Heart right ventricle (tissue), 16 donors: ENCODE results near the gene SOBP. TPM values are rescaled to one million over a fixed set of nuclear protein-coding genes. Genes with fewer than 3 reads are reported as not detected.

ENCODE experiments used
- ATAC-seq, 8 donors: fragments of 200-7000 bp; cut with Tn5 transposase; one replicate each; pipeline ENCODE4 v1.9.1; 2020; ENCODE audit warnings: mild to moderate bottlenecking in 8 of 8, moderate library complexity in 8 of 8, moderate number of reproducible peaks in 1 of 8
- DNase-seq, 2 donors: peaks; one replicate each; pipeline ENCODE4 v3.0.0-alpha.2; 2020
- H3K27ac ChIP-seq, 10 donors: fragments of 200-600 bp; sonication (generic) in 2 of 10; one replicate each; pipeline versions ENCODE4 v1.5.0 to v1.8.0; 2020 to 2022; ENCODE audit warnings: mild to moderate bottlenecking in 3 of 10
- H3K27me3 ChIP-seq, 7 donors: fragments of 200-600 bp; one replicate each; pipeline ENCODE4 v1.8.0; 2021 to 2022; ENCODE audit warnings: mild to moderate bottlenecking in 2 of 7
- H3K36me3 ChIP-seq, 9 donors: fragments of 200-600 bp; sonication (generic) in 1 of 9; one replicate each; pipeline versions ENCODE4 v1.5.0 to v1.8.0; 2020 to 2022; ENCODE audit warnings: mild to moderate bottlenecking in 2 of 9
- H3K4me1 ChIP-seq, 9 donors: fragments of 200-600 bp; sonication (generic) in 1 of 9; one replicate each; pipeline versions ENCODE4 v1.5.0 to v1.8.0; 2020 to 2022; ENCODE audit warnings: mild to moderate bottlenecking in 4 of 9
- H3K4me3 ChIP-seq, 10 donors: fragments of 200-600 bp; sonication (generic) in 2 of 10; one replicate each; pipeline versions ENCODE4 v1.5.0 to v1.8.0; 2020 to 2022; ENCODE audit warnings: mild to moderate bottlenecking in 7 of 10, moderate library complexity in 2 of 10
- H3K9me3 ChIP-seq, 11 donors: fragments of 200-600 bp in 10 of 11; sonication (generic) in 2 of 11; one replicate each; pipeline versions ENCODE4 v1.5.0 to v1.8.0; 2013 to 2022; ENCODE audit warnings: mild to moderate bottlenecking in 2 of 11, control low read depth in 1 of 11, moderate library complexity in 1 of 11
- WGBS, 2 donors: extraction: QIAGEN DNeasy Blood & Tissue Kit; methylation state at CpG; one replicate each; pipeline ENCODE4 v1.1.7; 2013; ENCODE audit warnings: inconsistent platforms in 1 of 2; 5-methylcytosine and 5-hydroxymethylcytosine counted together
- intact Hi-C, 10 donors: fragments of 100-400 bp; cut with DNase I; formaldehyde crosslinking; loops; one replicate each; pipeline versions ENCODE4 v1.11.1 to v1.14.2; 2022
- polyA plus RNA-seq, 2 donors: library from polyadenylated mRNA; stranded (reverse); fragments of 200-250 nt; gene quantifications; one replicate each; pipeline ENCODE4 v1.2.3, GENCODE V29; 2013
- total RNA-seq, 10 donors: library from RNA; stranded (reverse); fragmentation: NEBNext Ultra II Directional in 3 of 10; extraction: Animal tissue kit (Norgen Biotek cat#: 25700) in 3 of 10; gene quantifications; one replicate each; pipeline versions ENCODE4 v1.2.1 to v1.2.4, GENCODE V29; 2021 to 2023
- TF ChIP-seq, protein P1 (sequence below), 9 donors: fragments of 200-600 bp; sonication (generic) in 2 of 9; IDR thresholded peaks; one replicate each; pipeline versions ENCODE4 v1.5.0 to v1.8.0; 2021 to 2022; ENCODE audit warnings: antibody characterized with exemption in 9 of 9, mild to moderate bottlenecking in 5 of 9, moderate library complexity in 1 of 9
- donor health status: Arrhythmogenic right ventricular cardiomyopathy.
- donor health status: ischemic (EF 13 %, LVEDD 7.1; RV severe dilation, severe dysfunction).
- donor health status: healthy with polysubstance abuse.
- donor health status: DM: no; HTN: yes; CAD: no.
- donor health status: DM: no; HTN: no; CAD: no.
- donor health status: ischemic (EF 25% LVEDD 6.9; RV normal size, moderate dysfunction).
- donor health status: ischemic (EF 25% LVEDD 5.7; RV mildly dilated, moderate dysfunction).
- donor health status: healthy.
- donor health status: DM: yes; HTN: yes; CAD: no.
- donor health status: Ischemic cardiomyopathy.
- donor health status: ischemic (EF 35%, LVEDD 5.7; RV mildly dilated, moderate dysfunction).
- donor health status: nonischemic (EF 11% LVEDD 7.7; RV severe dilation, severe dysfunction).
- donor health status: DM: yes; HTN: yes; CAD: no.
- donor health status: PGD.
- donor health status: ischemic (EF 29% LVEDD 5.4; RV normal size, mild dysfunction).
- donor health status: nonischemic (EF 23%, LVEDD 6.1; RV moderate dilation, normal function).

SOBP gene
- total and polyA plus RNA-seq, 12 donors = 5.2 to 25.3 (median 18.2) TPM

DNA sequence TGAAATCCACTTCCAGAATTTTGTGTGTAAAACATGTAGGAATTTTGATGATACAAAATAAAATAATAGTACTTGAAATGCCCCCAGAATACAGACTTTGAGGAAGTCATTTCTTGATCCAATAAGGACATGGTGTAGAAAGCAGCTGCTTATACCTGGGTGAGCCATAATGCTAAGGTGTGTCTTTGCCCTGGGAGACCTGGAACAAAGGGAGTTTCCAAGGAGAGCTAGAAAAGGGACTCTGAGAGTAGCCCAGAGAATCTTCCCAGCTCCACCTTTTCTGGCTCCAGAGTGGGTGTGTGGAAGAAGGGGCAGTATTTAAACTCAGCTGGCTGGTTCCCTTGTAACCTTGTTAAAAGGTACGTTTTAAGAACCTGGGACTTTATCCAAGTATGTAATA, 77.7 kb downstream of the SOBP start:
- no peaks in the 10 kb centered on the region for H3K27me3 ChIP-seq
- TF ChIP-seq, protein P1, sequence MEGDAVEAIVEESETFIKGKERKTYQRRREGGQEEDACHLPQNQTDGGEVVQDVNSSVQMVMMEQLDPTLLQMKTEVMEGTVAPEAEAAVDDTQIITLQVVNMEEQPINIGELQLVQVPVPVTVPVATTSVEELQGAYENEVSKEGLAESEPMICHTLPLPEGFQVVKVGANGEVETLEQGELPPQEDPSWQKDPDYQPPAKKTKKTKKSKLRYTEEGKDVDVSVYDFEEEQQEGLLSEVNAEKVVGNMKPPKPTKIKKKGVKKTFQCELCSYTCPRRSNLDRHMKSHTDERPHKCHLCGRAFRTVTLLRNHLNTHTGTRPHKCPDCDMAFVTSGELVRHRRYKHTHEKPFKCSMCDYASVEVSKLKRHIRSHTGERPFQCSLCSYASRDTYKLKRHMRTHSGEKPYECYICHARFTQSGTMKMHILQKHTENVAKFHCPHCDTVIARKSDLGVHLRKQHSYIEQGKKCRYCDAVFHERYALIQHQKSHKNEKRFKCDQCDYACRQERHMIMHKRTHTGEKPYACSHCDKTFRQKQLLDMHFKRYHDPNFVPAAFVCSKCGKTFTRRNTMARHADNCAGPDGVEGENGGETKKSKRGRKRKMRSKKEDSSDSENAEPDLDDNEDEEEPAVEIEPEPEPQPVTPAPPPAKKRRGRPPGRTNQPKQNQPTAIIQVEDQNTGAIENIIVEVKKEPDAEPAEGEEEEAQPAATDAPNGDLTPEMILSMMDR (IDR thresholded peaks at IDR 0.05) = no peak
- intact Hi-C loops = no loop called here
- 70 to 76% methylated on average over 1 of the region's 1 CpG for WGBS, 2 donors
- no peaks in the 10 kb centered on the region for H3K9me3 ChIP-seq
- ATAC-seq (no peak), DNase-seq (no peak)
- H3K27ac ChIP-seq = no peak overlapping the region
- H3K4me3 ChIP-seq = no peak overlapping the region
- H3K4me1 ChIP-seq = peaks cover 0 to 23% (median 0%) of the 10 kb centered on the region in 9 donors
- H3K36me3 ChIP-seq = peaks cover 0 to 25% (median 0%) of the 10 kb centered on the region in 9 donors

DNA sequence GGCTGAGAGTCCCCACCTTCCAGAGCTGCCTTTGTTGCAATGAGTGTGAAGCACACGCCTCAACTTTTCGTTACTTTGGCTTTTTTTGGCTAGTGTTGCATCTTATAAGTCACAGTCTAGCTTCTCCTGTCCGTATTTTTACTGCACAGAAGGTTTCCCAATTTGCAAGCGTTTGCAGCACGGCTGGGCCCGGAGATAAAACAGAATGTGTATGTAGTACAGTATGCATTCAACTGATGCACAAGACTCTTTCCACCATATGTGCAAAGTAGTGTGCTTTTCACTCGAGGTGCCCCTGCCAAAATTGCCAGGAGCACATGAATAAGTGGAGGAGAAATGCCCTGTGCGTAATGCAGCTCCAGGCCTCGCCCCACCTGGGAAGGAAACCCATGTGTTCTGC, 79.6 kb downstream of the SOBP start:
- Histone ChIP-seq H3K4me1 (peaks cover 0 to 12% (median 0%) of the 10 kb centered on the region in 9 donors), H3K4me3 (no peak overlapping the region), H3K27me3 (no peaks in the 10 kb centered on the region), H3K9me3 (no peaks in the 10 kb centered on the region), H3K36me3 (peaks cover 0 to 31% (median 0%) of the 10 kb centered on the region in 9 donors), H3K27ac (no peak overlapping the region)
- DNase-seq = no peak
- WGBS, 2 donors = 94 to 96% methylated on average over 9 of the region's 9 CpGs
- TF ChIP-seq, protein P1 (IDR thresholded peaks at IDR 0.05) = no peak
- ATAC-seq = no peak
- intact Hi-C loops = no loop called here

DNA sequence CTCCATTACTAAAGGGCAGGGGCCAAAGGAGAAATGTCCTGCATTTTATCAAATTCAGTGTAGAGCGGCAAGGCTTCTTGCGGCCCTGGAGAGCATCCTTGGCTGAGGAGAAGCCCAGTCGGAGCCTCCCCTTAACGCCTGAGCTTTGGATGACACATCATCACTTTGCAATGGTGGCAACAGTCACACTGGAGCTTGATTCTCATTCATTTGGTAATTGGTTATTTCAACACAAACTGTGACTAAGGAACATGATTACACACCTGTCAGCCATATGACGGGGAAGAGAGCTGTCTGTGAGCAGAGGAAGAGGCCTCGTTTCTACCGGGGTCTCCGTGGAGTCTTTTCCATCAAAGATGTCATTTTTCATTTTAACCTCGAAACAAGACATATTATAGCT, 81.4 kb downstream of the SOBP start:
- ATAC-seq (no peak), DNase-seq (no peak)
- intact Hi-C loops = no loop called here
- 92 to 94% methylated on average over 9 of the region's 9 CpGs for WGBS, 2 donors
- Histone ChIP-seq H3K36me3 (peaks cover 0 to 49% (median 0%) of the 10 kb centered on the region in 9 donors), H3K4me1 (no peaks in the 10 kb centered on the region), H3K27ac (no peak overlapping the region), H3K9me3 (no peaks in the 10 kb centered on the region), H3K4me3 (no peak overlapping the region), H3K27me3 (no peaks in the 10 kb centered on the region)
- TF ChIP-seq, protein P1 (IDR thresholded peaks at IDR 0.05) = no peak

DNA sequence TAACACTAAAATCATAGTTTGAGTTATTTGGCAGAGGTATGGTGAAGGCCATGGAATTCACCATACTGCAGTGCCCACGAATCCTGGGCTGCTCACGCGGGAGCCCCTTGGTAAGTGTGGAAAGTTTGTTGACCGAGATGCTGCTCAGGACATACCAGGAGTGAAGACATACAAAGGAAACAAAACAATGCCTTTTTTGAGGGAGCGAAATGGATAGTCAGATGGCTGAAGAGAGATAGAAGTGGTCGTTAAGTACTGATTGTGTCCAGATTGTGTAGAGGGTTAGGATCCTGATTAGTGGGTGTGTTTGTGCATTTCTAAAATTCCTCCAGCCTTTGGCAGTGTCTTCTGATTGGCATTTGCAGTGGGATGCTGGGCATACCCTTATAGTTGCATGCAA, 83.0 kb downstream of the SOBP start:
- Histone ChIP-seq H3K4me3 (no peak overlapping the region), H3K9me3 (no peaks in the 10 kb centered on the region), H3K27ac (no peak overlapping the region), H3K4me1 (no peaks in the 10 kb centered on the region), H3K27me3 (no peaks in the 10 kb centered on the region), H3K36me3 (peaks cover 0 to 43% (median 0%) of the 10 kb centered on the region in 9 donors)
- ATAC-seq = no peak
- DNase-seq = no peak
- intact Hi-C loops = no loop called here
- TF ChIP-seq, protein P1 (IDR thresholded peaks at IDR 0.05) = no peak
- WGBS, 2 donors = 81 to 88% methylated on average over 6 of the region's 6 CpGs
